ENCODE results near the gene MAGI2. TPM values are rescaled to one million over a fixed set of nuclear protein-coding genes. Genes with fewer than 3 reads are reported as not detected.

MAGI2 gene
- total and polyA plus RNA-seq, 4 donors = 0.37 to 4.1 (median 1.4) TPM

GRCh38 chr7:78006063-78006755 lies 1447.3 kb downstream of the MAGI2 start (continued):
- no peak for TF ChIP-seq CTCF (IDR thresholded peaks at IDR 0.05; ENCODE audit: low read depth, low read length, missing input control)

GRCh38 chr7:78002715-78003114 lies 1450.8 kb downstream of the MAGI2 start:
- TF ChIP-seq RAD21 (IDR thresholded peaks at IDR 0.05) = no peak
- no peak for TF ChIP-seq ATF3 (IDR thresholded peaks at IDR 0.05)
- Histone ChIP-seq H3K9me3 (ENCODE audit: control insufficient read depth in 4 of 4, low read length in 3 of 4) (no peaks in the 10 kb centered on the region), H3K9ac (ENCODE audit: low read depth in 1 of 2, low read length in 2 of 2) (no peak overlapping the region), H3K4me3 (ENCODE audit: low read depth in 1 of 3, low read length in 3 of 3) (no peak overlapping the region), H3K4me1 (ENCODE audit: control insufficient read depth in 4 of 4, insufficient read depth in 4 of 4, low read length in 3 of 4) (no peaks in the 10 kb centered on the region), H3K27ac (ENCODE audit: low read depth in 1 of 2, low read length in 2 of 2) (no peak overlapping the region), H3K27me3 (ENCODE audit: control insufficient read depth in 4 of 4, insufficient read depth in 4 of 4, low read length in 3 of 4) (no peaks in the 10 kb centered on the region), H3K36me3 (ENCODE audit: control insufficient read depth in 4 of 4, insufficient read depth in 3 of 4, low read depth in 1 of 4, low read length in 3 of 4) (no peaks in the 10 kb centered on the region)
- no peak for DNase-seq (ENCODE audit: low spot score)
- WGBS = 94% methylated on average over 4 of the region's 4 CpGs

GRCh38 chr7:78002021-78002420 lies 1451.4 kb downstream of the MAGI2 start:
- no peaks in the 10 kb centered on the region for H3K4me1 ChIP-seq (ENCODE audit: control insufficient read depth in 4 of 4, insufficient read depth in 4 of 4, low read length in 3 of 4)
- WGBS = 77% methylated on average over 3 of the region's 3 CpGs
- no peaks in the 10 kb centered on the region for H3K9me3 ChIP-seq (ENCODE audit: control insufficient read depth in 4 of 4, low read length in 3 of 4)
- TF ChIP-seq CTCF (IDR thresholded peaks at IDR 0.05; ENCODE audit: low read depth, low read length, missing input control) = no peak
- no peak for TF ChIP-seq RAD21 (IDR thresholded peaks at IDR 0.05)
- no peak for TF ChIP-seq RXRA (IDR thresholded peaks at IDR 0.05)
- TF ChIP-seq REST (IDR thresholded peaks at IDR 0.05) = no peak
- no peak for TF ChIP-seq ATF3 (IDR thresholded peaks at IDR 0.05)
- no peak for TF ChIP-seq GABPA (IDR thresholded peaks at IDR 0.05 in 1 of 2, conservative IDR thresholded peaks at IDR 0.05 in 1 of 2)
- no peak for TF ChIP-seq FOXA2 (IDR thresholded peaks at IDR 0.05)
- no peak for TF ChIP-seq SP1 (IDR thresholded peaks at IDR 0.05)
- TF ChIP-seq YY1 (IDR thresholded peaks at IDR 0.05) = no peak
- TF ChIP-seq FOXA1 (IDR thresholded peaks at IDR 0.05) = no peak
- TF ChIP-seq TAF1 (conservative IDR thresholded peaks at IDR 0.05) = no peak
- no peak for TF ChIP-seq ZBTB33 (IDR thresholded peaks at IDR 0.05)
- TF ChIP-seq HNF4A (conservative IDR thresholded peaks at IDR 0.05) = no peak
- no peak for TF ChIP-seq MAX (IDR thresholded peaks at IDR 0.05)
- no peak for TF ChIP-seq HNF4G (IDR thresholded peaks at IDR 0.05)
- no peak for TF ChIP-seq EGR1 (IDR thresholded peaks at IDR 0.05; ENCODE audit: low read depth in 2 of 2)
- no peak for TF ChIP-seq JUND (IDR thresholded peaks at IDR 0.05)
- TF ChIP-seq NR2F2 (IDR thresholded peaks at IDR 0.05) = no peak
- H3K27me3 ChIP-seq (ENCODE audit: control insufficient read depth in 4 of 4, insufficient read depth in 4 of 4, low read length in 3 of 4) = no peaks in the 10 kb centered on the region
- H3K36me3 ChIP-seq (ENCODE audit: control insufficient read depth in 4 of 4, insufficient read depth in 3 of 4, low read depth in 1 of 4, low read length in 3 of 4) = no peaks in the 10 kb centered on the region
- DNase-seq (ENCODE audit: low spot score) = no peak
- no peak overlapping the region for H3K27ac ChIP-seq (ENCODE audit: low read depth in 1 of 2, low read length in 2 of 2)
- H3K9ac ChIP-seq (ENCODE audit: low read depth in 1 of 2, low read length in 2 of 2) = no peak overlapping the region
- no peak overlapping the region for H3K4me3 ChIP-seq (ENCODE audit: low read depth in 1 of 3, low read length in 3 of 3)

Data from liver (tissue), 9 donors.